Activated CD8-positive, alpha-beta T cell treated with anti-CD3 and anti-CD28 coated beads, Interleukin-2, amount 10 ng/mL, durations not matched to agents 7 days and 5 days (primary cell): ENCODE data around the gene RPP38. TPM values are rescaled to one million over a fixed set of nuclear protein-coding genes. Genes with fewer than 3 reads are reported as not detected.

Source experiments
- ATAC-seq: fragments of 150-1000 bp; cut with Tn5 transposase; one replicate; pipeline ENCODE4 v1.10.0; 2021; ENCODE audit warnings: moderate library complexity
- CTCF ChIA-PET: fragments of 350-600 bp; sonication (Branson Sonifier 250); formaldehyde crosslinking; loops from one replicate; lab custom pipeline; 2021; ENCODE audit warnings: antibody characterized with exemption; lab: Charles Lee
- POLR2A ChIA-PET: fragments of 350-600 bp; sonication (Branson Sonifier 250); formaldehyde crosslinking; loops from one replicate; lab custom pipeline; 2021; ENCODE audit warnings: antibody characterized with exemption; lab: Charles Lee
- DNase-seq: peaks from one replicate; pipeline ENCODE4 v3.0.0-alpha.2; 2020
- H3K27ac Mint-ChIP-seq: one replicate; pipeline ENCODE4 v1.8.0; 2021; ENCODE audit warnings: mild to moderate bottlenecking, mixed read lengths
- H3K27me3 Mint-ChIP-seq: one replicate; pipeline ENCODE4 v1.8.0; 2021; ENCODE audit warnings: low read depth, mixed read lengths
- H3K36me3 Mint-ChIP-seq: one replicate; pipeline ENCODE4 v1.8.0; 2021; ENCODE audit warnings: low read depth, mixed read lengths
- H3K4me1 Mint-ChIP-seq: one replicate; pipeline ENCODE4 v1.8.0; 2021; ENCODE audit warnings: low read depth, mixed read lengths
- H3K4me3 Mint-ChIP-seq: one replicate; pipeline ENCODE4 v1.8.0; 2021; ENCODE audit warnings: mild to moderate bottlenecking, mixed read lengths
- H3K9me3 Mint-ChIP-seq: one replicate; pipeline ENCODE4 v1.8.0; 2022; ENCODE audit warnings: mixed read lengths; ENCODE audit not compliant: insufficient read depth
- total RNA-seq, 2 experiments: library from RNA; stranded (reverse); gene quantifications; one replicate each; pipeline ENCODE4 v1.2.3, GENCODE V29; 2021

RPP38 gene
- total RNA-seq, 2 experiments from 2014 or later = 16.8 to 19.0 TPM

GRCh38 chr10:15083674-15084501 lies 13.3 kb upstream of the RPP38 start:
- ATAC-seq (no peak), DNase-seq (no peak)
- Mint-ChIP-seq H3K9me3 (no peaks in the 10 kb centered on the region), H3K4me1 (peaks cover 3% of the 10 kb centered on the region), H3K27ac (no peak overlapping the region), H3K4me3 (peak overlapping the region; percentile 15), H3K27me3 (peaks cover 2% of the 10 kb centered on the region), H3K36me3 (no peaks in the 10 kb centered on the region)
- POLR2A ChIA-PET = no interaction called here
- CTCF ChIA-PET = no interaction called here

GRCh38 chr10:15084502-15084922 lies 12.6 kb upstream of the RPP38 start:
- H3K9me3 Mint-ChIP-seq = no peaks in the 10 kb centered on the region
- DNase-seq = no peak

DNA sequence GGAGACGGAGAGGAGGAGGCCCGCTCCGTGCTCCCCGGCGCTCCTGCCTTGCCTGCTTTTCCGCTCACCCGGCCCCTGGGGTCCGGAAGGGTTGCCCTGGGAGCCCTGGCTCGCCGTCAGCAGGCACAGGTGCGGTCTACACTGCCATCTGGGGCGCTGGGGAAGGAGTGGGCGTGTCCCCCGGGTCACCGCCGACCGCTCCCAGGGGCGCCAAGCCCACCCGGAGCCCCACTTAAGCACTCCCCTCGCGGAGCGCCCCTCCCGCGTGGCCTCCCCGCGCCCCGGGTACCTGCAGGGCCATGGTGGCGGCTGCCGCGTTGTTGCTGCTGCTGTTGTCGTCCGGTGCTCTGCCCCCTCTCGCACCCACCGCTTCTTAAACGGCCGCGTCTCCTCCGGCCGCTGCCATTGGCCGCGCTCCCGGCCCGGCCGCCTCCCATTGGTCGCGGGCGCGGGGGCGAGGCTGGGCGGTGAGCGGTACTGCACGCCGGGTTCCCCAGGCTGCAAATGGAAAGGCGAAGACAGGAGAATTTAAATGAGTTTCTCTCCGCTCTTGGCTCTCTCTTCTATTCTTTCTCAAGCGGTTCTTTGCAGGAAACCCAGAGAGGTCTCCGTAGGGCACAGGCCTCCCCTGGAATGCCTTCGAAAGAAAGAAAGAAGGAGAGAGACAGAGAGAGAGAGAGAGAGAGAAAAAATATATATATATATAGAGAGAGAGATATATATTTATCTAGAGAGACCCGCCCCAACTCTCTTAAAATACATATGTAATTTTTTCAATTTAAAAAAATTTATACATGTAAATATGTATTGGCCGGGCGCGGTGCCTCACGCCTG lies 8.5 kb upstream of the RPP38 start, which contains the start of gene ACBD7:
TSS of gene ACBD7 (minus strand) at position 349 of the 834 bp plus-strand sequence. CDS start at position 301, 48 bp downstream.
- DNase-seq (peak; percentile 86), ATAC-seq (peak; percentile 99)
- Mint-ChIP-seq H3K4me3 (peak within 1 kb of the TSS; percentile 68), H3K27ac (no peak within 1 kb of the TSS), H3K9me3 (no peaks in the 10 kb centered on the region), H3K4me1 (peaks cover 4% of the 10 kb centered on the region), H3K27me3 (peaks cover 4% of the 10 kb centered on the region), H3K36me3 (no peaks in the 10 kb centered on the region)
- ChIA-PET CTCF (no interaction called here), POLR2A (no interaction called here)

More at GRCh38 chr10:15084502-15084922, 12.6 kb upstream of the RPP38 start:
- peaks cover 4% of the 10 kb centered on the region for H3K4me1 Mint-ChIP-seq
- H3K27ac Mint-ChIP-seq = no peak overlapping the region
- POLR2A ChIA-PET = no interaction called here
- no peaks in the 10 kb centered on the region for H3K36me3 Mint-ChIP-seq
- H3K4me3 Mint-ChIP-seq = peak overlapping the region; percentile 15
- CTCF ChIA-PET = no interaction called here
- ATAC-seq = no peak
- H3K27me3 Mint-ChIP-seq = peaks cover 2% of the 10 kb centered on the region

GRCh38 chr10:15091418-15091817 lies 5.7 kb upstream of the RPP38 start:
- ATAC-seq (no peak), DNase-seq (no peak)
- Mint-ChIP-seq H3K36me3 (no peaks in the 10 kb centered on the region), H3K27me3 (peaks cover 2% of the 10 kb centered on the region), H3K9me3 (no peaks in the 10 kb centered on the region), H3K27ac (no peak overlapping the region), H3K4me1 (peaks cover 8% of the 10 kb centered on the region), H3K4me3 (no peak overlapping the region)
- ChIA-PET CTCF (no interaction called here), POLR2A (no interaction called here)

DNA sequence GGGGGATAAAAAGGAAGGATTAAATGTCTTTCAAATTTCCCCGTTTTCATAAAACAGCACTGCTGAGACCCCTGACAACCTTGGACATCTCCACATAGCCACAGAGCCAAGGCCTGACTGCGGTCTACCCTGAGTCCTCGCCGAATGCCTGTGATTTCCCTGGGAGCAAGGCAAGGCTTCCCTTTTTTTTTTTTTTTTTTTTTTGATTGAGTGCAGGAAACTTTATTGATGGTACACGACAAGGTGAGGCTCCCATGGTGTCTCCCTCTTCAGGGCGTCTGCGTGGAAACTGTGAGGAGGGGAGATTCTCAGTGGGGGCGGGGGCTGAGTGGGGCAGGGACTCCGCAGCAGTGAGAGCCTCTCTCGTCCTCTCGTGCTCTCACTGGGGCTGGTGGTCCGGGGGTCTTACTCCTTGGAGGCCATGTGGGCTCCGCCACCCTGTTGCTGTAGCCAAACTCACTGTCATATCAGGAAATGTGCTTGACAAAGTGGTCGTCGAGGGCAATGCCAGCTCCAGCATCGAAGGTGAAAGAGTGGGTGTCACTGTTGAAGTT lies 4.2 kb upstream of the RPP38 start:
- CTCF ChIA-PET = no interaction called here
- H3K4me1 Mint-ChIP-seq = peaks cover 15% of the 10 kb centered on the region
- DNase-seq (no peak), ATAC-seq (no peak)
- no peak overlapping the region for H3K4me3 Mint-ChIP-seq
- no peaks in the 10 kb centered on the region for H3K9me3 Mint-ChIP-seq
- peaks cover 2% of the 10 kb centered on the region for H3K27me3 Mint-ChIP-seq
- POLR2A ChIA-PET = no interaction called here
- H3K27ac Mint-ChIP-seq = no peak overlapping the region
- H3K36me3 Mint-ChIP-seq = peaks cover 4% of the 10 kb centered on the region

DNA sequence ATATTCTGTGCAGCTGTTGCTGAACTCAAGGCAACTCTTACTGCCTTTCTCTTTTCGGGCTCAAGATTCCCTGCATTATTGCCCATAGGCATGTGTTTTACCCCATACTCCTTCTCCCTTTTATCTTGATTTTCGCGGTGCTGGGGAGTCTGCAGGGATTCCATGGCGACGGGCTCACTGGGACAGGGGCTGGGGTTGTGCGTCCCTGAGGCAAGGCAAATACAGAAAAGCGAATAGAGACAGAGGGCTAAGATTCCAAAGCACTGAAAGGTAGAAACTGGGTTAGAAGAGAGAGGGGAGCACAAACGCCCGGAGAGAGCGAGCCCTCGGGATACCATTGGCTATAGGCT lies 519 bp upstream of the RPP38 start:
- Mint-ChIP-seq H3K27ac (peak overlapping the region; percentile 95), H3K36me3 (peaks cover 22% of the 10 kb centered on the region), H3K4me1 (peaks cover 25% of the 10 kb centered on the region), H3K9me3 (no peaks in the 10 kb centered on the region), H3K4me3 (peak overlapping the region; percentile 96), H3K27me3 (no peaks in the 10 kb centered on the region)
- DNase-seq (no peak), ATAC-seq (no peak)
- ChIA-PET POLR2A (interaction anchor here (1.0 kb wide), 1 partner anchor 136 kb away, joined by 3 read pairs; no protein-coding TSS in a partner anchor), CTCF (interaction anchor here (1.1 kb wide), 1 partner anchor 10 kb away, joined by 3 read pairs; no protein-coding TSS in a partner anchor)

DNA sequence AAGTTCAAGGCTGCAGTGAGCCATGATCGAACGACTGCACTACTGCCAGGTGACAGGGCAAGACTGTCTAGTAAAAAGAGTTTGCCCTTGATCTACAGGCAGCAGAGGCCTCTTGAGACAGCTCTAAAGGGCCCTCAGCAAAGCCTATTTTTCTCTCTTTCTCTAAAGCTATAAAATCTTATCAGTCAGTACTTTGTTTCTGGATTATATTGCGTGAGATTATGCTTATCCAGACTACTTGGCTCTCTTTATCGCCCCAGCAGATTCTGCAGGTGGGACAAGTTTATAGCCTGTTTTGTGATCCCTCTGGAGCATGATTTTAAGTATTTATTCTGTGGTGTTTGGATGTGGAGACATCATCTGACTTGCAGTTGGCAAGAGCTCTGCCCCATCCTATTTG lies 2.7 kb downstream of the RPP38 start:
- CTCF ChIA-PET = interaction anchor here (1.2 to 1.5 kb wide), 3 partner anchors 16 to 262 kb away, joined by 3 to 4 read pairs (median 3); partner anchors contain the start of genes CDNF, DCLRE1C, HSPA14 and MSANTD7
- no peak overlapping the region for H3K27ac Mint-ChIP-seq
- POLR2A ChIA-PET = interaction anchor here (0.8 to 1.3 kb wide), 2 partner anchors 41 to 147 kb away, joined by 3 to 5 read pairs; no protein-coding TSS in a partner anchor

GRCh38 chr10:15103513-15103912 lies 6.4 kb downstream of the RPP38 start:
- Mint-ChIP-seq H3K27ac (no peak overlapping the region), H3K36me3 (peaks cover 60% of the 10 kb centered on the region), H3K27me3 (no peaks in the 10 kb centered on the region), H3K4me3 (no peak overlapping the region), H3K9me3 (no peaks in the 10 kb centered on the region), H3K4me1 (peaks cover 21% of the 10 kb centered on the region)
- ChIA-PET POLR2A (interaction anchor here (0.6 kb wide), 1 partner anchor 78 kb away, joined by 3 read pairs; no protein-coding TSS in a partner anchor), CTCF (no interaction called here)
- no peak for ATAC-seq
- DNase-seq = no peak

More for the DNA sequence above, 2.7 kb downstream of the RPP38 start:
- Mint-ChIP-seq H3K27me3 (no peaks in the 10 kb centered on the region), H3K4me3 (peak overlapping the region; percentile 13), H3K4me1 (peaks cover 28% of the 10 kb centered on the region), H3K9me3 (no peaks in the 10 kb centered on the region), H3K36me3 (peaks cover 41% of the 10 kb centered on the region)
- no peak for DNase-seq
- no peak for ATAC-seq

GRCh38 chr10:15106352-15107013 lies 9.3 kb downstream of the RPP38 start:
- Mint-ChIP-seq H3K4me3 (no peak overlapping the region), H3K9me3 (no peaks in the 10 kb centered on the region), H3K27me3 (no peaks in the 10 kb centered on the region), H3K36me3 (peaks cover 54% of the 10 kb centered on the region), H3K4me1 (peaks cover 8% of the 10 kb centered on the region), H3K27ac (no peak overlapping the region)
- DNase-seq (peak; percentile 78), ATAC-seq (peak; percentile 89)
- ChIA-PET CTCF (interaction anchor here (0.6 to 2.3 kb wide), 17 partner anchors 9 to 905 kb away, joined by 3 to 11 read pairs (median 4); partner anchors contain the start of genes MEIG1 and RPP38), POLR2A (interaction anchor here (1.0 to 1.3 kb wide), 2 partner anchors 9 to 153 kb away, joined by 4 read pairs; partner anchors contain the start of gene DCLRE1C)

- Mint-ChIP-seq H3K27ac (peak overlapping the region; percentile 27), H3K36me3 (peaks cover 32% of the 10 kb centered on the region)
- CTCF ChIA-PET = no interaction called here
These were observed 15.5 kb downstream of the RPP38 start for GRCh38 chr10:15112657-15113056.

GRCh38 chr10:15113766-15114165 lies 16.6 kb downstream of the RPP38 start:
- no peak for DNase-seq
- POLR2A ChIA-PET = interaction anchor here (1.6 kb wide), 1 partner anchor 16 kb away, joined by 5 read pairs; the partner anchor contains the start of gene RPP38
- H3K27me3 Mint-ChIP-seq = no peaks in the 10 kb centered on the region
- CTCF ChIA-PET = interaction anchor here (0.7 kb wide), 1 partner anchor 39 kb away, joined by 3 read pairs; no protein-coding TSS in a partner anchor
- no peak for ATAC-seq
- no peak overlapping the region for H3K4me3 Mint-ChIP-seq
- H3K36me3 Mint-ChIP-seq = peaks cover 24% of the 10 kb centered on the region
- H3K27ac Mint-ChIP-seq = no peak overlapping the region
- H3K4me1 Mint-ChIP-seq = peaks cover 2% of the 10 kb centered on the region
- H3K9me3 Mint-ChIP-seq = no peaks in the 10 kb centered on the region

More at GRCh38 chr10:15112657-15113056, 15.5 kb downstream of the RPP38 start:
- Mint-ChIP-seq H3K4me1 (no peaks in the 10 kb centered on the region), H3K9me3 (no peaks in the 10 kb centered on the region), H3K27me3 (no peaks in the 10 kb centered on the region), H3K4me3 (no peak overlapping the region)
- ATAC-seq = no peak
- no peak for DNase-seq
- POLR2A ChIA-PET = no interaction called here
